ENCODE data around the gene MAD1L1.

The MAD1L1 gene

GRCh38 chr7:2272031-2272430 is 39.3 kb upstream of the MAD1L1 start:
- Histone ChIP-seq H4K20me1 (ENCODE audit: insufficient read depth, low read length) (peaks cover 7% of the 10 kb centered on the region; the same call in 1 of the 2 replicates), H3K36me3 (ENCODE audit: insufficient read depth, low read length) (peaks cover 27% of the 10 kb centered on the region), H3K27ac (ENCODE audit: low read length) (no peak overlapping the region), H2AFZ (ENCODE audit: low read depth, low read length) (no peak overlapping the region), H3K79me2 (ENCODE audit: insufficient read depth, low read length) (no peaks in the 10 kb centered on the region), H3K4me1 (ENCODE audit: insufficient read depth, low read length) (no peaks in the 10 kb centered on the region), H3K4me2 (ENCODE audit: insufficient read depth, low read length) (no peak overlapping the region), H3K27me3 (ENCODE audit: insufficient read depth, low read length, poor library complexity) (no peaks in the 10 kb centered on the region), H3K4me3 (ENCODE audit: low read depth in 1 of 2, low read length in 2 of 2) (no peak overlapping the region), H3K9me3 (ENCODE audit: insufficient read depth, low read length, severe bottlenecking) (no peaks in the 10 kb centered on the region), H3K9ac (ENCODE audit: low read depth, low read length) (no peak overlapping the region)
- ATAC-seq (ENCODE audit: insufficient read depth, low read depth) (no peak), DNase-seq (no peak)
- TF ChIP-seq EZH2 (IDR thresholded peaks at IDR 0.05; ENCODE audit: borderline replicate concordance, low read depth, low read length, severe bottlenecking) (no peak), CTCF (IDR thresholded peaks at IDR 0.05; ENCODE audit: borderline replicate concordance, extremely low read depth, low read length, poor library complexity, severe bottlenecking) (no peak)

GRCh38 chr7:2271273-2272026 is 38.7 kb upstream of the MAD1L1 start:
- no peaks in the 10 kb centered on the region for H3K27me3 ChIP-seq (ENCODE audit: insufficient read depth, low read length, poor library complexity)
- ATAC-seq (ENCODE audit: insufficient read depth, low read depth) (no peak), DNase-seq (no peak)
- no peaks in the 10 kb centered on the region for H3K79me2 ChIP-seq (ENCODE audit: insufficient read depth, low read length)
- peaks cover 27% of the 10 kb centered on the region for H3K36me3 ChIP-seq (ENCODE audit: insufficient read depth, low read length)
- H3K4me3 ChIP-seq (ENCODE audit: low read depth in 1 of 2, low read length in 2 of 2) = no peak overlapping the region
- no peak overlapping the region for H2AFZ ChIP-seq (ENCODE audit: low read depth, low read length)
- H3K4me2 ChIP-seq (ENCODE audit: insufficient read depth, low read length) = no peak overlapping the region
- 0 out of 2 replicates have a peak, but pooled peaks cover 4% of the 10 kb centered on the region for H4K20me1 ChIP-seq (ENCODE audit: insufficient read depth, low read length)
- H3K9ac ChIP-seq (ENCODE audit: low read depth, low read length) = no peak overlapping the region
- no peak for TF ChIP-seq EZH2 (IDR thresholded peaks at IDR 0.05; ENCODE audit: borderline replicate concordance, low read depth, low read length, severe bottlenecking)
- TF ChIP-seq CTCF (IDR thresholded peaks at IDR 0.05; ENCODE audit: borderline replicate concordance, extremely low read depth, low read length, poor library complexity, severe bottlenecking) = no peak
- no peaks in the 10 kb centered on the region for H3K4me1 ChIP-seq (ENCODE audit: insufficient read depth, low read length)
- H3K9me3 ChIP-seq (ENCODE audit: insufficient read depth, low read length, severe bottlenecking) = no peaks in the 10 kb centered on the region
- H3K27ac ChIP-seq (ENCODE audit: low read length) = no peak overlapping the region

- no peak overlapping the region for H3K9ac ChIP-seq (ENCODE audit: low read depth, low read length)
- ATAC-seq (ENCODE audit: insufficient read depth, low read depth) = no peak
- no peaks in the 10 kb centered on the region for H3K27me3 ChIP-seq (ENCODE audit: insufficient read depth, low read length, poor library complexity)
- DNase-seq = no peak
- no peaks in the 10 kb centered on the region for H3K79me2 ChIP-seq (ENCODE audit: insufficient read depth, low read length)
- no peaks in the 10 kb centered on the region for H3K4me1 ChIP-seq (ENCODE audit: insufficient read depth, low read length)
- H3K9me3 ChIP-seq (ENCODE audit: insufficient read depth, low read length, severe bottlenecking) = no peaks in the 10 kb centered on the region
- H3K27ac ChIP-seq (ENCODE audit: low read length) = no peak overlapping the region
- no peaks in the 10 kb centered on the region for H4K20me1 ChIP-seq (ENCODE audit: insufficient read depth, low read length)
- TF ChIP-seq CTCF (IDR thresholded peaks at IDR 0.05; ENCODE audit: borderline replicate concordance, extremely low read depth, low read length, poor library complexity, severe bottlenecking) (no peak), EZH2 (IDR thresholded peaks at IDR 0.05; ENCODE audit: borderline replicate concordance, low read depth, low read length, severe bottlenecking) (no peak)
- peaks cover 23% of the 10 kb centered on the region for H3K36me3 ChIP-seq (ENCODE audit: insufficient read depth, low read length)
- H3K4me3 ChIP-seq (ENCODE audit: low read depth in 1 of 2, low read length in 2 of 2) = no peak overlapping the region
- H2AFZ ChIP-seq (ENCODE audit: low read depth, low read length) = no peak overlapping the region
- no peak overlapping the region for H3K4me2 ChIP-seq (ENCODE audit: insufficient read depth, low read length)
These were observed 37.8 kb upstream of the MAD1L1 start for GRCh38 chr7:2270495-2270894.

Data from DND-41 (cell line).